HG03521 (cell line): ENCODE measurements around the gene CDHR1.
"Not testable (repeated sequence)": the region's sequence is repeated elsewhere in the genome, so short reads cannot be mapped to it uniquely, and the experiment has no call there.

ENCODE experiments used
- ATAC-seq: cut with Tn5 transposase; IDR thresholded peaks from one replicate; pipeline ENCODE4 v1.9.1; 2021; ENCODE audit warnings: mild to moderate bottlenecking, moderate library complexity; ENCODE audit not compliant: unreplicated experiment

The CDHR1 gene

GRCh38 chr10:84173501-84173929 lies 20.8 kb upstream of the CDHR1 start, which contains the start of gene GPR15LG:
Gene GPR15LG, plus strand, starts transcription at chr10:84173801. Its CDS starts 51 bp downstream, at chr10:84173852.
- no peak for ATAC-seq

- ATAC-seq, result no peak
Measured at GRCh38 chr10:84175436-84175835, 18.9 kb upstream of the CDHR1 start.

- no peak for ATAC-seq
Measured at GRCh38 chr10:84176351-84176750, 18.0 kb upstream of the CDHR1 start.

GRCh38 chr10:84176836-84177474 lies 17.4 kb upstream of the CDHR1 start:
- ATAC-seq, result no peak

- no peak for ATAC-seq
Measured at GRCh38 chr10:84177541-84178141, 16.7 kb upstream of the CDHR1 start.

GRCh38 chr10:84178160-84178609 lies 16.2 kb upstream of the CDHR1 start:
- ATAC-seq, result no peak

GRCh38 chr10:84179059-84179710 lies 15.2 kb upstream of the CDHR1 start:
- ATAC-seq, result peak; percentile 95

- ATAC-seq, result not testable (repeated sequence)
Measured at GRCh38 chr10:84180386-84180785, 14.0 kb upstream of the CDHR1 start.

- no peak for ATAC-seq
Measured at GRCh38 chr10:84181631-84182030, 12.7 kb upstream of the CDHR1 start.

- ATAC-seq, result no peak
Measured at GRCh38 chr10:84184517-84184916, 9.8 kb upstream of the CDHR1 start.

- ATAC-seq, result no peak
Measured at GRCh38 chr10:84185526-84186175, 8.7 kb upstream of the CDHR1 start.

GRCh38 chr10:84188815-84189214 lies 5.5 kb upstream of the CDHR1 start:
- no peak for ATAC-seq

GRCh38 chr10:84190621-84191020 lies 3.7 kb upstream of the CDHR1 start:
- no peak for ATAC-seq

GRCh38 chr10:84191106-84191505 lies 3.2 kb upstream of the CDHR1 start:
- no peak for ATAC-seq

GRCh38 chr10:84193327-84193726 lies 1.0 kb upstream of the CDHR1 start:
- ATAC-seq, result no peak

GRCh38 chr10:84193846-84194423 lies 402 bp upstream of the CDHR1 start:
- no peak for ATAC-seq

- peak; percentile 3 for ATAC-seq
Measured at GRCh38 chr10:84195044-84195830, 900 bp downstream of the CDHR1 start.

- no peak for ATAC-seq
Measured at GRCh38 chr10:84196083-84196482, 1.7 kb downstream of the CDHR1 start.

GRCh38 chr10:84196941-84197340 lies 2.6 kb downstream of the CDHR1 start:
- ATAC-seq, result no peak

- no peak for ATAC-seq
Measured at GRCh38 chr10:84197643-84198042, 3.3 kb downstream of the CDHR1 start.
